SJSA1 (cell line): Measurements from ENCODE around the gene AQP12B. TPM values are rescaled to one million over a fixed set of nuclear protein-coding genes. Genes with fewer than 3 reads are reported as not detected.
"Not testable (repeated sequence)": the region's sequence is repeated elsewhere in the genome, so short reads cannot be mapped to it uniquely, and the experiment has no call there.

Source experiments
- DNase-seq, 2 experiments: peaks; one replicate each; pipeline ENCODE4 v3.0.0-alpha.2; 2015 to 2020; ENCODE audit warnings: low spot score in 2 of 2, low read depth in 1 of 2
- H3K27ac ChIP-seq: fragments of 250-450 bp; sonication (Bioruptor Pico); 2 replicates; pipeline ENCODE4 v1.5.1; 2020; ENCODE audit warnings: mild to moderate bottlenecking, moderate library complexity
- H3K27me3 ChIP-seq: fragments of 250-450 bp; sonication (Bioruptor Pico); replicated peaks from 2 replicates; pipeline ENCODE4 v1.5.1; 2020; ENCODE audit warnings: mild to moderate bottlenecking, moderate library complexity
- H3K36me3 ChIP-seq: fragments of 250-450 bp; sonication (Bioruptor Pico); 2 replicates; pipeline ENCODE4 v1.5.1; 2020; ENCODE audit warnings: mild to moderate bottlenecking
- H3K4me1 ChIP-seq: fragments of 250-450 bp; sonication (Bioruptor Pico); replicated peaks from 2 replicates; pipeline ENCODE4 v1.6.1; 2021; ENCODE audit warnings: mild to moderate bottlenecking
- H3K4me3 ChIP-seq: fragments of 250-450 bp; sonication (Bioruptor Pico); 2 replicates; pipeline ENCODE4 v1.5.1; 2020; ENCODE audit warnings: mild to moderate bottlenecking
- H3K9me3 ChIP-seq: fragments of 250-450 bp; sonication (Bioruptor Pico); replicated peaks from 2 replicates; pipeline ENCODE4 v1.5.1; 2020; ENCODE audit warnings: mild to moderate bottlenecking
- total RNA-seq: library from RNA; depleted of rRNA; stranded (reverse); fragments of >200 nt; shearing (Covaris generic); gene quantifications from 2 replicates; pipeline ENCODE4 v1.2.3, GENCODE V29; 2014

Gene AQP12B
- total RNA-seq, 1 experiment from 2014 or later, result not detected

DNA sequence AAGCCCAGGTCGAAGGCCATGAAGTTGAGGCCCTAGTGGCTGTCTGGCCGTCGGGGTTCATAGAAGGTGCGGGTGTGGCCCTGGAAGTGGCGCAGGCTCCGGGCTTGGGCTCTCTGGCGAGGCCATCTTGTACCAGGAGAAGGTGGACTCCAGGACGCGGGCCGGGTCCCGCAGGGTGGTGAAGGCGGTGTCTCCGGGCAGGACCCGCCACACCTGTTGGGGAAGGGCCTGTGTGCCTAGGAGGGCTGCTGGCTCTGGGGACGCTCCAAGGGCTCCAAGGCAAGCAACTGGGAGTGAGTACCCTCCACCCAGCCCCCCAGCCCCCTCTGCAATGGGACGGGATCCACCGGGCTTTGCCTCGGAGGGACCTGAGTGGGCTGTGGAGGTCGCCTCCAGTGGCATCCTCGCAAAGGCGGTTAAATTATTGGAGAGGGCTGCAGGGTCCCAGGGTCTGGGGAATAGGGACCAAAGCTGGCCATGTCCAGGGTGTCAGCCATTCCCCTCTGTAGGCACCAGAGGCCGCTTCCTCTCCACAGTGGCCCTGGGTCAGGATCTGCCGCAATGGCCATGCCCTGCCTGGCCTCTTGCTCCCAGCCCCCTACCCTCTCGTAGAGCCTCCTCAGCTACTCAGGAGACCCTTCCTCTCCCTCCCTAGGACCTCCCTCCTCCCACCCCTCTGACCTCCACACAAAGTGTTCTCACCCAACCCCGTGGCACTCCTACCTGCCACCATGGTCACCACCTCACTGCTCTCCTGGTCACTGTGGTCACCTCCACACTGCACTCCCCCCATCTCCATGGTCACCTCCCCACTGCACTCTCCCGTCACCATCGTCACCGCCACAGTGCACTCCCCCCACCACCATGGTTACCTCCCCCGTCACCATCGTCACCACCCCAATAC, 19.3 kb upstream of the AQP12B start:
- DNase-seq, result no peak
- Histone ChIP-seq H3K4me1 (no peaks in the 10 kb centered on the region), H3K9me3 (no peaks in the 10 kb centered on the region)

DNA sequence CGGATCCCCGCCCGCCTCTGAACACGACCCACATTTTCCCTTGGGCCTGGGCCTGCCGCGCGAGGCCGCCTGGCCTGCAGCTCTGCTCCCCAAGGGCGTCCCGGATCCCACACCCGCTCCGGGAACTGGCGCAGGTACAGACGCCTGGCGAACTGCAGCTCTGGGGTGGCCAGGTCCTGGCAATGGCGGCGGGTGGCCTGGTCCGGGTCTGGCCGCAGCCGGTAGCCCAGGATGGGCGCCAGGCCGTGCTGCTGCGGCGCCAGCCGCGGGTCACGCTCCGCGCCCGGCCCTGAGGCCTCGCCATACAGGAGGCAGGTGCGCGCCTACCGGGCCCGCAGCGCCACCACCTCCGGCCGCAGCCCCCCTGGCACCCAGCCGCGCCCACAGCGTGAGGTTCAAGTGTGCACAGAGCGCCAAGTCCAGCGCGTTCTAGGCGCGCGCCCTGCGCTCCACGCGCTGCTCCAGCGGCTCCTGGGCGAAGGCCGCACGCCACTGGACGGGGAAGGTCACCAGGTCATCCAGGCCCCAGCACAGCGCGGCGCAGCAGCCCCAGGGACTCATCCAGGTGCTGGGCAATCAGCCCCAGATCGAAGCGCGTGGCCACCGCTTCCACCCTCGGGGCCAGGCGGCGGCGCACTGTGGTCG, 18.5 kb upstream of the AQP12B start:
- no peaks in the 10 kb centered on the region for H3K9me3 ChIP-seq

More for the DNA sequence above, 19.3 kb upstream of the AQP12B start:
- no peak overlapping the region for H3K4me3 ChIP-seq
- H3K36me3 ChIP-seq, result no peaks in the 10 kb centered on the region
- no peak overlapping the region for H3K27ac ChIP-seq
- H3K27me3 ChIP-seq, result peaks cover 43% of the 10 kb centered on the region

GRCh38 chr2:240700616-240701015, 17.9 kb upstream of the AQP12B start:
- not testable (repeated sequence) for H3K36me3 ChIP-seq, DNase-seq, H3K9me3 ChIP-seq, H3K4me1 ChIP-seq, H3K27ac ChIP-seq, H3K4me3 ChIP-seq
- peaks cover 32% of the 10 kb centered on the region for H3K27me3 ChIP-seq

More for the DNA sequence above, 18.5 kb upstream of the AQP12B start:
- H3K27ac ChIP-seq, result no peak overlapping the region
- H3K27me3 ChIP-seq, result peaks cover 36% of the 10 kb centered on the region
- no peak for DNase-seq
- H3K4me3 ChIP-seq, result no peak overlapping the region
- H3K36me3 ChIP-seq, result no peaks in the 10 kb centered on the region
- H3K4me1 ChIP-seq, result no peaks in the 10 kb centered on the region

- not testable (repeated sequence) for H3K9me3 ChIP-seq, H3K27ac ChIP-seq, H3K36me3 ChIP-seq, H3K4me3 ChIP-seq, DNase-seq, H3K4me1 ChIP-seq
- peaks cover 24% of the 10 kb centered on the region for H3K27me3 ChIP-seq
These were observed 17.1 kb upstream of the AQP12B start for GRCh38 chr2:240699835-240700234.

GRCh38 chr2:240698852-240699561, 16.3 kb upstream of the AQP12B start:
- not testable (repeated sequence) for H3K4me1 ChIP-seq, H3K4me3 ChIP-seq, DNase-seq, H3K36me3 ChIP-seq, H3K9me3 ChIP-seq, H3K27ac ChIP-seq
- peaks cover 17% of the 10 kb centered on the region for H3K27me3 ChIP-seq

GRCh38 chr2:240696469-240696868, 13.8 kb upstream of the AQP12B start:
- H3K4me1 ChIP-seq, H3K4me3 ChIP-seq, DNase-seq, H3K27ac ChIP-seq, H3K27me3 ChIP-seq, H3K36me3 ChIP-seq, H3K9me3 ChIP-seq: not testable (repeated sequence)

GRCh38 chr2:240695593-240695992, 12.9 kb upstream of the AQP12B start:
- H3K27me3 ChIP-seq, H3K36me3 ChIP-seq, H3K9me3 ChIP-seq, DNase-seq, H3K4me1 ChIP-seq, H3K27ac ChIP-seq, H3K4me3 ChIP-seq: not testable (repeated sequence)

- not testable (repeated sequence) for H3K9me3 ChIP-seq, H3K27ac ChIP-seq, H3K27me3 ChIP-seq, H3K4me3 ChIP-seq, DNase-seq, H3K4me1 ChIP-seq, H3K36me3 ChIP-seq
These were observed 11.6 kb upstream of the AQP12B start for GRCh38 chr2:240694304-240694703.

DNA sequence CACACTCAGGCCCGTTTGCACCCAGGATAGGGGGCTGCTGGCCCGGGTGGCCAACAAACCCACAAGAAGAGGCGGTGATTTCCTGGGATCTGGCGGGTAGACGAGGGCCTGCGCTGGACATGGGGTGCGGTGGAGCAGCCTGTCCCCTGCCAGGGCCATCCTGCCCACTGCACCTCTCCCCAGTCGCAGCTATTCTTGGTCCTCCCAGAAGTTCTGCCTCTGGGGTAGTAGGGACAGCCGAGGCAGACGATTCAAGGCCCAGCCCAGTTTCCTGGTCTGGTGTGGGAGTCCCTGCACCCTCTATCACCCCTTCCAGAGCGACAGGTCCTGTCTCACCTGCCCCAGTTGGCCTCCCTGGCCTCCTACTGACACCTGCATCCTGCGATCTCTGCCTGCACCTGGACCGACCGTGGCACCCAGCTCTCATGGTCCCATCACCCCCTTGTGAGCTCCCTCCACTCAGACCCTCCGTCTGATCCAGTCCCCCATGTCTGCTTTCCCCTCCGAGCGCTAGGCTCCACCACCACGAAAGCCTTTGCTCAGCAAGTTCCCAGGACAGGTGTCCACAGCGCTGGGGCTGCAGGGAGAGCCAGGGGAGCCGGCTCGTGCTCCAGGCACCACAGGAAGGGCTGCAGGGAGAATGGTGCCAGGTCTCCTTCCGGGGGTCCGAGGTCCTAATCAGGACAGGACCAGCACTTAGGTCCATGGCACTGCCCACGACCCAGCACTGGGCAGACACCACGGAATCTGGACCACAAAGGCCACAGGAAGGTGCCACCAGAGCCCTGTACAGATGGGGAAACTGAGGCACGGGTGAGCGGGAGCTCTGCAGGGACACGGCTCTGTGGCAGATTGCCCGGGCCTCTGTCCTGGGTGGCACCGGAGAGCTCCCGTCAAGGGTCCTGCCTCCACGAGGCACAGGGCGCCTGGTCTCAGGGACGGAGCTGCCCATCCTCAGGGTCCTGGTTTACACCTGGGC, 10.2 kb upstream of the AQP12B start:
- H3K9me3 ChIP-seq, H3K4me3 ChIP-seq, H3K27ac ChIP-seq, H3K4me1 ChIP-seq, H3K36me3 ChIP-seq, H3K27me3 ChIP-seq, DNase-seq: not testable (repeated sequence)

GRCh38 chr2:240691631-240692420, 9.1 kb upstream of the AQP12B start, which contains the start of gene AQP12A:
Gene AQP12A (plus strand): TSS chr2:240691866. CDS start chr2:240691914, 48 bp downstream.
- H3K9me3 ChIP-seq, H3K4me1 ChIP-seq, H3K36me3 ChIP-seq, DNase-seq, H3K27ac ChIP-seq, H3K4me3 ChIP-seq: not testable (repeated sequence)
- H3K27me3 ChIP-seq, result peaks cover 10% of the 10 kb centered on the region

GRCh38 chr2:240691075-240691427, 8.4 kb upstream of the AQP12B start:
- H3K4me1 ChIP-seq, DNase-seq, H3K27ac ChIP-seq, H3K4me3 ChIP-seq, H3K36me3 ChIP-seq, H3K9me3 ChIP-seq: not testable (repeated sequence)
- peaks cover 18% of the 10 kb centered on the region for H3K27me3 ChIP-seq

- DNase-seq, H3K4me3 ChIP-seq, H3K27ac ChIP-seq, H3K9me3 ChIP-seq, H3K4me1 ChIP-seq, H3K36me3 ChIP-seq: not testable (repeated sequence)
- H3K27me3 ChIP-seq, result peaks cover 23% of the 10 kb centered on the region
These were observed 7.9 kb upstream of the AQP12B start for GRCh38 chr2:240690421-240691074.
